SU-DHL-6 (cell line): ENCODE measurements around the gene DYNLT2B.

Experiments used
- CTCF ChIP-seq: fragments of 200-600 bp; sonication (generic); IDR thresholded peaks from one replicate; pipeline ENCODE4 v1.5.1; 2017; ENCODE audit warnings: antibody characterized with exemption, mild to moderate bottlenecking, low read length, moderate library complexity; ENCODE audit not compliant: insufficient read depth, poor library complexity, severe bottlenecking
- EZH2phosphoT487 ChIP-seq: fragments of 200-600 bp; sonication (generic), shearing (Covaris generic); conservative IDR thresholded peaks from 2 replicates; pipeline ENCODE4 v1.6.1; 2018; ENCODE audit warnings: mild to moderate bottlenecking, antibody characterized with exemption, low read length, moderate library complexity, mixed read lengths

DNA sequence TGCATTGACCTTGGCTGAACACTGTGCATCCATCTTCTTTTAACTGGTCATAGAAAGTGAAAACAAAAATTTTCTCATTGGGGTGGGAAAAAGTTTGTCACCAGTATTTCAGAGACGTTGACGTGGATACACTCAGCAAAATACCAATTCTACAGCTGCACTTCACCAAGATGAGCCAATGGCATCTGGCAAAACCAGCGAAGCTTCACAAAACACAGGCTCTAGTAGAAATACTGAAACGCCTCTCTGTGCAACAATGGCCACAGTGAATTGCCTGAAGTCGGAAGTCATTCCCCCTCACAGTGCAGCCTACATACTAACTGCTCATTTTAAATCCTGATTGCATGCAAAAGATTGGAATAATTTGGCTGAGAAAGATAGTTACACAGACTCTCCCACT lies 47.5 kb downstream of the DYNLT2B start:
- TF ChIP-seq CTCF (no peak), EZH2phosphoT487 (no peak)
